GM12872 (cell line): ENCODE results near the gene BRIP1.

ENCODE experiments used
- CTCF ChIP-seq: IDR thresholded peaks from 3 replicates; pipeline ENCODE4 v1.5.1; 2011; ENCODE audit warnings: low read depth, mild to moderate bottlenecking, low read length, moderate library complexity; ENCODE audit not compliant: insufficient read depth

Gene BRIP1

GRCh38 chr17:61862975-61863800 is at the start of gene BRIP1:
TSS of gene BRIP1 (minus strand) at chr17:61863528. CDS start at chr17:61861539, 1,989 bp downstream.
- no peak for TF ChIP-seq CTCF

- no peak for TF ChIP-seq CTCF
These were observed 45.1 kb upstream of the BRIP1 start for GRCh38 chr17:61908292-61909037.

DNA sequence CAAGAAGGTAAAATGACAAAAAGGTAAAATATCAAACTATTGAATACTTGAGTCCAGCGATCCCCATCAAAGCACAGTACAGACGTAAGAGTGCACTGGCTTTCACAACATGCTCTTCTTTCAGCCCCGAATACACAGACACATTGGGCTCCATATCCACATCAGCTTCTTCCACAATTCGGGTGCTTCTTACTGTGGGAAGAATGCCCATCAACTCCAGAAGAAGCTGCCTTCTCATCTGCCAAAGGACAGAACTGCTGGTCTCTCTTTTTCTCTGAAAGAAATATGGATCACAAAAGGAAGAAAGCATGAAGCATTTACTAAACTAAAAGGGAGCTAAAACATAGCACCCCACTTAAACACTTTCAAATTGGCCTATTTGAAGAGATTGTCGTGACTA is 44.0 kb upstream of the BRIP1 start:
- no peak for TF ChIP-seq CTCF

DNA sequence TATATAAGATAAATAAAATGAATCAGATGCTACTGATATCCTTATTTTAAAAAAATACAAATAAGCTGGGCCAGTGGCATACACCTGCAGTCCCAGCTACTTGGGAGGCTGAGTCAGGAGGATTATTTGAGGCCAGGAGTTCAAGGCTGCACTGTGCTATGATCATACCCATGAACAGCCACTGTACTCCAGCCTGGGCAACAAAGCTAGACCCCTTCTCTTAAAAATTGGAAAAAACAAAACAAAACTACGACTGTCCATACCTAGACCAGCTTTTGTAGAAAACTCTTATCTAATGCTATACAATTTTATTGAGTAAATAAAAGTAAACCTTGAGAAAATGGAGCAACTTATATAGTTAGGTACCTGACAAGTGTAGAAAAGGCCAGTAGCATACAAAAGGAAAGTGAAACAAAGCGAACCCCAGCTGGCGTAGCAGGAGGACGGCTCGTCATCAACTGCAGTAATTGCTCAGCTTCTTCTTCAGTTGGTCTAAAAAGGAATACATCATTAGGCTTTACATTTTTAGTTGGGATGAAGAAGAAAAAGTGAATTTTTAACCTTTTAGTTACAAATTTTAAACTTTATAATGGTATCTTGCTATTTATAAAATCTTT is 40.9 kb upstream of the BRIP1 start:
- no peak for TF ChIP-seq CTCF

DNA sequence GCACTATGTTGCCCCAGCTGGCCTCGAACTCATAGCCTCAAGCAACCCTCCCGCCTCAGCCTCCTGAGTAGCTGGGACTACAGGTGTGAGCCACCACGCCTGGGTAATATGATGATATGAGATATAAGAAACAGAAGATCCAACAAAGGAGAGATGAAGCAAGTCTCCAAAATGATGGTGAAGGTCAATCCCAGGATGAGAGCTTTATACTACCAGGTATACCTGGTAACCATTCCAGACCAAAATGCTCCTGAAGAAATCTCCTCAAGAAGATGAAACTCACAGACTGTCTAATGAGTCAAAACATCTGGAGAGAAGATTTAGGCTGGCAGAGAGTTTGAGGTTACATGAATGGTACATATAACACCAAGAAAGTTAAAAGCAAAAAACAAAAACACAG is 39.9 kb upstream of the BRIP1 start:
- no peak for TF ChIP-seq CTCF

- no peak for TF ChIP-seq CTCF
These were observed 34.3 kb upstream of the BRIP1 start for GRCh38 chr17:61897548-61898180.

- TF ChIP-seq CTCF, result no peak
These were observed 32.1 kb upstream of the BRIP1 start for GRCh38 chr17:61895391-61895790.
